Loucy (cell line): ENCODE measurements around the gene CYP4F2.
A peak's percentile ranks its signal among the peaks of the same experiment; 100 is the strongest.

Source experiments
- H2AFZ ChIP-seq: fragments of 200-600 bp; sonication (generic); 2 replicates; pipeline ENCODE4 v1.6.0; 2016; ENCODE audit warnings: antibody characterized with exemption, mild to moderate bottlenecking, low read length, moderate library complexity
- H3F3A ChIP-seq: fragments of 200-600 bp; 2 replicates; pipeline ENCODE4 v1.6.0; 2016; ENCODE audit warnings: antibody characterized with exemption, low read depth, mild to moderate bottlenecking
- H3K27me3 ChIP-seq: fragments of 200-600 bp; sonication (generic); 2 replicates; pipeline ENCODE4 v1.6.1; 2014; ENCODE audit warnings: low read length, mild to moderate bottlenecking; ENCODE audit not compliant: insufficient read depth, poor library complexity, severe bottlenecking
- H3K36me3 ChIP-seq: fragments of 200-600 bp; sonication (generic); 2 replicates; pipeline ENCODE4 v1.6.1; 2016; ENCODE audit warnings: low read length; ENCODE audit not compliant: insufficient read depth
- H3K4me1 ChIP-seq: fragments of 200-600 bp; sonication (generic); 2 replicates; pipeline ENCODE4 v1.5.1; 2014; ENCODE audit warnings: low read length, mild to moderate bottlenecking; ENCODE audit not compliant: insufficient read depth, poor library complexity, severe bottlenecking
- H3K4me2 ChIP-seq: fragments of 200-600 bp; sonication (generic); 2 replicates; pipeline ENCODE4 v1.6.0; 2014; ENCODE audit warnings: antibody characterized with exemption, low read length, low read depth, mild to moderate bottlenecking; ENCODE audit not compliant: poor library complexity, severe bottlenecking
- H3K4me3 ChIP-seq: fragments of 200-600 bp; sonication (generic); 2 replicates; pipeline ENCODE4 v1.5.1; 2014; ENCODE audit warnings: low read length, mild to moderate bottlenecking, mixed read lengths; ENCODE audit not compliant: poor library complexity, severe bottlenecking
- H3K79me2 ChIP-seq: fragments of 200-600 bp; sonication (generic); 2 replicates; pipeline ENCODE4 v1.6.1; 2014; ENCODE audit warnings: low read length; ENCODE audit not compliant: insufficient read depth
- H3K9ac ChIP-seq: fragments of 200-600 bp; sonication (generic); 2 replicates; pipeline ENCODE4 v1.6.0; 2014; ENCODE audit warnings: mild to moderate bottlenecking, low read depth, low read length, moderate library complexity; ENCODE audit not compliant: poor library complexity, severe bottlenecking
- H3K9me2 ChIP-seq: fragments of 200-600 bp; sonication (generic); replicated peaks from 2 replicates; pipeline ENCODE4 v1.6.1; 2016; ENCODE audit warnings: low read depth, low read length, mixed read lengths
- H3K9me3 ChIP-seq: fragments of 200-600 bp; sonication (generic); 2 replicates; pipeline ENCODE4 v1.6.1; 2014; ENCODE audit warnings: mild to moderate bottlenecking, antibody characterized with exemption, low read length, low read depth; ENCODE audit not compliant: insufficient read depth
- H4K20me1 ChIP-seq: fragments of 200-600 bp; sonication (generic); 2 replicates; pipeline ENCODE4 v1.6.0; 2014; ENCODE audit warnings: antibody characterized with exemption, low read length, mild to moderate bottlenecking; ENCODE audit not compliant: insufficient read depth, poor library complexity, severe bottlenecking
- CTCF ChIP-seq: fragments of 200-600 bp; sonication (generic); conservative IDR thresholded peaks from 2 replicates; pipeline ENCODE4 v1.5.1; 2014; ENCODE audit warnings: mild to moderate bottlenecking, antibody characterized with exemption, low read length
- EZH2phosphoT487 ChIP-seq: fragments of 200-600 bp; IDR thresholded peaks from 2 replicates; pipeline ENCODE4 v1.6.1; 2018; ENCODE audit warnings: antibody characterized with exemption, mild to moderate bottlenecking, moderate library complexity, borderline replicate concordance

CYP4F2 gene

GRCh38 chr19:15866636-15867035 is 31.2 kb downstream of the CYP4F2 start:
- peak overlapping the region; percentile 47 for H3K9ac ChIP-seq
- no peak overlapping the region for H3K4me3 ChIP-seq
- no peak overlapping the region for H2AFZ ChIP-seq
- H3K79me2 ChIP-seq: no peaks in the 10 kb centered on the region
- H3K36me3 ChIP-seq: no peaks in the 10 kb centered on the region
- H3K27me3 ChIP-seq: no peaks in the 10 kb centered on the region
- TF ChIP-seq EZH2phosphoT487 (no peak), CTCF (no peak)
- no peaks in the 10 kb centered on the region for H3K9me2 ChIP-seq
- H3F3A ChIP-seq: peaks cover 5% of the 10 kb centered on the region; the same call in 1 of the 2 replicates
- H3K9me3 ChIP-seq: no peaks in the 10 kb centered on the region
- H3K4me2 ChIP-seq: no peak overlapping the region
- H3K4me1 ChIP-seq: peaks cover 42% of the 10 kb centered on the region
- H4K20me1 ChIP-seq: no peaks in the 10 kb centered on the region

GRCh38 chr19:15864824-15865223 is 33.0 kb downstream of the CYP4F2 start:
- H3K9me2 ChIP-seq: no peaks in the 10 kb centered on the region

GRCh38 chr19:15863272-15863671 is 34.6 kb downstream of the CYP4F2 start:
- no peak overlapping the region for H3K9ac ChIP-seq
- no peaks in the 10 kb centered on the region for H3K36me3 ChIP-seq
- H3K79me2 ChIP-seq: no peaks in the 10 kb centered on the region
- H3F3A ChIP-seq: no peaks in the 10 kb centered on the region
- H4K20me1 ChIP-seq: no peaks in the 10 kb centered on the region
- H3K4me2 ChIP-seq: no peak overlapping the region
- H2AFZ ChIP-seq: no peak overlapping the region
- H3K27me3 ChIP-seq: no peaks in the 10 kb centered on the region
- no peak for TF ChIP-seq EZH2phosphoT487
- TF ChIP-seq CTCF: no peak
- no peaks in the 10 kb centered on the region for H3K9me3 ChIP-seq
- H3K4me3 ChIP-seq: no peak overlapping the region
- no peaks in the 10 kb centered on the region for H3K9me2 ChIP-seq
- H3K4me1 ChIP-seq: peaks cover 11% of the 10 kb centered on the region

More at GRCh38 chr19:15864824-15865223, 33.0 kb downstream of the CYP4F2 start:
- H3F3A ChIP-seq: peaks cover 5% of the 10 kb centered on the region; the same call in 1 of the 2 replicates
- TF ChIP-seq CTCF: no peak
- TF ChIP-seq EZH2phosphoT487: no peak
- peaks cover 24% of the 10 kb centered on the region for H3K4me1 ChIP-seq
- H3K4me3 ChIP-seq: no peak overlapping the region
- H2AFZ ChIP-seq: no peak overlapping the region
- H4K20me1 ChIP-seq: no peaks in the 10 kb centered on the region
- no peaks in the 10 kb centered on the region for H3K9me3 ChIP-seq
- no peak overlapping the region for H3K4me2 ChIP-seq
- no peaks in the 10 kb centered on the region for H3K27me3 ChIP-seq
- no peaks in the 10 kb centered on the region for H3K36me3 ChIP-seq
- H3K79me2 ChIP-seq: no peaks in the 10 kb centered on the region
- H3K9ac ChIP-seq: no peak overlapping the region
